HepG2 (cell line): ENCODE data around the gene RPS6KA2. TPM values are rescaled to one million over a fixed set of nuclear protein-coding genes. Genes with fewer than 3 reads are reported as not detected.
"Not testable (repeated sequence)": the region's sequence is repeated elsewhere in the genome, so short reads cannot be mapped to it uniquely, and the experiment has no call there.

ENCODE experiments used
- ATAC-seq: fragments of 200-7000 bp; cut with Tn5 transposase; 3 replicates; pipeline ENCODE4 v1.9.1; 2020; ENCODE audit warnings: mild to moderate bottlenecking, moderate library complexity
- BruUV-seq: library from RNA; stranded (reverse); fragments of 400-500 nt; replicated peaks from 2 replicates; lab custom pipeline; 2021; lab: Mats Ljungman, UMichigan
- CTCF ChIA-PET: fragments of 300-600 bp; formaldehyde crosslinking; extraction: SDS; loops from one replicate; lab custom pipeline; 2021; ENCODE audit warnings: low total read pairs, inconsistent platforms, low intra/inter-chr PET ratio; lab: Yijun Ruan, JAX
- POLR2A ChIA-PET: fragments of 350-600 bp; sonication (Branson Sonifier 250); formaldehyde crosslinking; loops from one replicate; lab custom pipeline; 2020; ENCODE audit warnings: antibody characterized with exemption, inconsistent platforms; lab: Yijun Ruan, JAX
- DNase-seq: peaks from one replicate; pipeline ENCODE4 v3.0.0-alpha.2; 2015; ENCODE audit warnings: low spot score
- FAIRE-seq: peaks from 3 replicates; lab custom pipeline; 2011; peaks lifted over from hg19 to GRCh38; lab: Jason Lieb, UNC
- H2AFZ ChIP-seq: one replicate; pipeline ENCODE4 v1.6.1; 2011; ENCODE audit warnings: low read length, inconsistent platforms
- H3K27ac ChIP-seq: fragments of 300-600 bp; 3 replicates; pipeline ENCODE4 v1.8.0; 2011; ENCODE audit warnings: mixed run types, mild to moderate bottlenecking, mixed read lengths, low read length, inconsistent platforms; ENCODE audit not compliant: insufficient read depth; ENCODE audit errors: extremely low read length
- H3K27me3 ChIP-seq, 2 experiments: fragments of 200-600 bp in 1 of 2; 2 replicates in 1 of 2; 3 replicates in 1 of 2; pipeline versions ENCODE4 v1.6.0 to v1.8.0; 2011; ENCODE audit warnings: low read length in 2 of 2, mild to moderate bottlenecking in 2 of 2, moderate library complexity in 2 of 2, inconsistent platforms in 1 of 2; ENCODE audit not compliant: insufficient read depth in 2 of 2, control insufficient read depth in 1 of 2
- H3K36me3 ChIP-seq, 2 experiments: fragments of 200-600 bp in 1 of 2; replicated peaks in 1 of 2; 2 replicates in 1 of 2; 3 replicates in 1 of 2; pipeline versions ENCODE4 v1.5.1 to v1.8.0; 2011; ENCODE audit warnings: low read length in 2 of 2, inconsistent platforms in 1 of 2; ENCODE audit not compliant: insufficient read depth in 2 of 2, control insufficient read depth in 1 of 2
- H3K4me1 ChIP-seq: 2 replicates; pipeline ENCODE4 v1.5.1; 2012; ENCODE audit warnings: low read length, inconsistent platforms; ENCODE audit not compliant: insufficient read depth
- H3K4me2 ChIP-seq: 2 replicates; pipeline ENCODE4 v1.6.0; 2011; ENCODE audit warnings: low read depth, low read length, inconsistent platforms
- H3K4me3 ChIP-seq, 3 experiments: fragments of 200-600 bp in 1 of 3; sonication (generic), shearing (Covaris generic) in 1 of 3; replicated peaks in 1 of 3; 2 replicates each; pipeline ENCODE4 v1.5.1; 2011 to 2016; ENCODE audit warnings: low read length in 3 of 3, inconsistent platforms in 2 of 3, low read depth in 2 of 3, mild to moderate bottlenecking in 2 of 3, control low read depth in 1 of 3, mixed read lengths in 1 of 3; ENCODE audit not compliant: insufficient read depth in 1 of 3
- H3K79me2 ChIP-seq: one replicate; pipeline ENCODE4 v1.6.1; 2011; ENCODE audit warnings: low read length, inconsistent platforms; ENCODE audit not compliant: insufficient read depth
- H3K9ac ChIP-seq: 2 replicates; pipeline ENCODE4 v1.6.0; 2011; ENCODE audit warnings: mild to moderate bottlenecking, low read depth, low read length, inconsistent platforms; ENCODE audit not compliant: insufficient read depth
- H3K9me3 ChIP-seq: 2 replicates; pipeline ENCODE4 v1.5.1; 2012; ENCODE audit warnings: mild to moderate bottlenecking, low read length
- H4K20me1 ChIP-seq: 2 replicates; pipeline ENCODE4 v1.6.0; 2011; ENCODE audit warnings: inconsistent platforms, mild to moderate bottlenecking, low read length, moderate library complexity; ENCODE audit not compliant: insufficient read depth
- ATF7-NPFF ChIP-seq: sonication (generic); formaldehyde crosslinking; IDR thresholded peaks from 2 replicates; pipeline ENCODE4 v1.8.1; 2023; ENCODE audit warnings: mild to moderate bottlenecking, low read depth, missing genetic modification reagents, moderate library complexity
- HNF4G ChIP-seq, 2 experiments: sonication (generic) in 1 of 2; formaldehyde crosslinking in 1 of 2; IDR thresholded peaks; 2 replicates each; pipeline versions ENCODE4 v1.4.0 to v1.6.1; 2011 to 2020; ENCODE audit warnings: borderline replicate concordance in 2 of 2, low read depth in 2 of 2, mild to moderate bottlenecking in 2 of 2, low read length in 1 of 2, missing genetic modification reagents in 1 of 2, moderate library complexity in 1 of 2
- HNRNPK ChIP-seq: fragments of 200-400 bp; formaldehyde crosslinking; IDR thresholded peaks from 2 replicates; pipeline ENCODE4 v1.6.1; 2018; ENCODE audit warnings: low read length, low read depth, moderate library complexity, mild to moderate bottlenecking; ENCODE audit not compliant: poor library complexity, severe bottlenecking
- MIXL1 ChIP-seq: IDR thresholded peaks from 2 replicates; pipeline ENCODE4 v1.6.1; 2016
- NFKB2 ChIP-seq: sonication (generic); formaldehyde crosslinking; IDR thresholded peaks from 2 replicates; pipeline ENCODE4 v1.4.0; 2020; ENCODE audit warnings: missing genetic modification reagents, borderline replicate concordance
- PCBP1 ChIP-seq: fragments of 200-400 bp; formaldehyde crosslinking; IDR thresholded peaks from 2 replicates; pipeline ENCODE4 v1.6.1; 2017; ENCODE audit warnings: mild to moderate bottlenecking, low read depth, low read length, borderline replicate concordance
- ZBTB7A ChIP-seq: sonication (generic); formaldehyde crosslinking; IDR thresholded peaks from 2 replicates; pipeline ENCODE4 v1.8.0; 2022; ENCODE audit warnings: mild to moderate bottlenecking, missing genetic modification reagents
- ZNF253 ChIP-seq: sonication (generic); formaldehyde crosslinking; IDR thresholded peaks from 2 replicates; pipeline ENCODE4 v1.8.0; 2022; ENCODE audit warnings: mild to moderate bottlenecking, missing genetic modification reagents, borderline replicate concordance
- ZNF605 ChIP-seq: sonication (generic); formaldehyde crosslinking; IDR thresholded peaks from 2 replicates; pipeline ENCODE4 v1.8.0; 2022; ENCODE audit warnings: mild to moderate bottlenecking, missing genetic modification reagents
- WGBS: methylation state at CpG from one replicate; pipeline ENCODE4 v1.1.6; 2017; ENCODE audit warnings: low lambda C conversion rate; 5-methylcytosine and 5-hydroxymethylcytosine counted together
- in situ Hi-C: cut with HindIII; loops from 2 replicates; pipeline ENCODE4 v1.10.0; 2017; ENCODE audit warnings: low pct_unique_long_range_greater_than_20kb; ENCODE audit not compliant: extremely low pct_ligation_motif_present
- intact Hi-C: fragments of 100-400 bp; cut with micrococcal nuclease; formaldehyde crosslinking; loops from one replicate; pipeline ENCODE4 v1.10.0; 2022; ENCODE audit not compliant: unreplicated experiment
- polyA plus RNA-seq, 8 experiments: library from polyadenylated mRNA; depleted of rRNA in 3 of 8; stranded (reverse) in 7 of 8; unstranded in 1 of 8; fragments of >200 nt; fragmentation: Illumina TruSeq in 4 of 8; extraction: Trizol in 4 of 8; gene quantifications; 2 replicates each; pipeline versions ENCODE4 v1.2.1 to v1.2.3, GENCODE V29; 2011 to 2016; ENCODE audit warnings: low read depth in 4 of 8, missing spikeins in 1 of 8, mixed read lengths in 1 of 8; ENCODE audit not compliant: insufficient read depth in 1 of 8
- total RNA-seq, 5 experiments: library from RNA; depleted of rRNA; stranded (reverse); fragments of >200 nt; fragmentation: Illumina TruSeq; extraction: Trizol; gene quantifications; 2 replicates each; pipeline ENCODE4 v1.2.3, GENCODE V29; 2016; ENCODE audit warnings: low read depth in 1 of 5
- TF ChIP-seq, protein P1 (sequence below): sonication (generic); formaldehyde crosslinking; IDR thresholded peaks from 2 replicates; pipeline ENCODE4 v1.5.1; 2020; ENCODE audit warnings: mild to moderate bottlenecking, missing genetic modification reagents, moderate library complexity

RPS6KA2 gene
- total and polyA plus RNA-seq, 2 of the 13 experiments (the other 11 are each of a cell fraction or from before 2014, with no cell fraction given): 0.22 to 0.38 TPM

DNA sequence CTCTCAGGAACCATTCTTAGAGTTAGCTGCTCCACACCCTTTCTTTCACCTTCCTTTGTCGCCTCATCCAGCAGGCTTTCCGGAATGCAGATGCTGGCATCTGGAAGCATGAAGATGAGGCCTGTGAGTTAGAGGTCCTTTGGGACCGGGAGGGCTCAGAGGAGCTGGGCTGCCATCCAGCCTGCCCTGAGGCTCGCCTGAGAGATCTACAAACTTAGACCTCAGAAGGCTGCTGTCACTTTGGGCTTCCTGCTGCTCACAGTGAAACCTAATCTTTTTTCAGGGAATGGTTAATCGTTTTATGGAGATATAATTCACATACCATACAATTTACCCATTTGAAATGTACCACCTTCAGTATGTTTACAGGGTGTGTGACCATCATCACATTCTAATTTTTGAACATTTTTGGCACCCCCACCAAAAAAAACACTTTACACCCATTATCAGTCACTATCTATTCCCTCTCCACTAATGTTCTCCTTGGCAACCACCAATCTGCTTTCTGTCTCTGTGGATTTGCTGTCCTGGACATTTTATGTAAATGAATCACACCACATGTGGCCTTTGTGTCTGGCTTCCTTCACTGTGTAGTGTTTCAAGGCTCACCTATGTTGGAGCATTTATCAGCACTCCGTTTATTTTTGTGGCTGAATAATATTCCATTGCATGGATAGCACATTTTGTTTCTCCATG lies 224.3 kb downstream of the RPS6KA2 start:
- CTCF ChIA-PET: interaction anchor here (3.5 to 4.1 kb wide), 2 partner anchors 89 to 126 kb away, joined by 35 to 52 read pairs; no protein-coding TSS in a partner anchor
- WGBS: 33% methylated on average over 6 of the region's 6 CpGs
- Histone ChIP-seq H3K27ac (no peak overlapping the region), H2AFZ (no peak overlapping the region)
- intact Hi-C loops: no loop called here
- TF ChIP-seq PCBP1 (peak; percentile 77), ZNF253 (CRISPR knock-in tag) (no peak), HNRNPK (peak; percentile 99)
- TF ChIP-seq, all 625 proteins: peak for 2
- in situ Hi-C loops: loop anchor here (5.0 kb wide), 1 partner anchor 125 kb away; no protein-coding TSS in a partner anchor
- no peak for DNase-seq
- no peaks in the 10 kb centered on the region for H4K20me1 ChIP-seq
- no peaks in the 10 kb centered on the region for H3K36me3 ChIP-seq
- no TSS peak for BruUV-seq
- ATAC-seq: no peak
- no peak for FAIRE-seq
- H3K27me3 ChIP-seq: peaks cover 3 to 38% of the 10 kb centered on the region in 2 experiments
- no peaks in the 10 kb centered on the region for H3K79me2 ChIP-seq
- no peaks in the 10 kb centered on the region for H3K9me3 ChIP-seq
- no peak overlapping the region for H3K9ac ChIP-seq
- peaks cover 52% of the 10 kb centered on the region for H3K4me1 ChIP-seq
- no peak overlapping the region for H3K4me2 ChIP-seq
- POLR2A ChIA-PET: no interaction called here
- H3K4me3 ChIP-seq: no peak overlapping the region

DNA sequence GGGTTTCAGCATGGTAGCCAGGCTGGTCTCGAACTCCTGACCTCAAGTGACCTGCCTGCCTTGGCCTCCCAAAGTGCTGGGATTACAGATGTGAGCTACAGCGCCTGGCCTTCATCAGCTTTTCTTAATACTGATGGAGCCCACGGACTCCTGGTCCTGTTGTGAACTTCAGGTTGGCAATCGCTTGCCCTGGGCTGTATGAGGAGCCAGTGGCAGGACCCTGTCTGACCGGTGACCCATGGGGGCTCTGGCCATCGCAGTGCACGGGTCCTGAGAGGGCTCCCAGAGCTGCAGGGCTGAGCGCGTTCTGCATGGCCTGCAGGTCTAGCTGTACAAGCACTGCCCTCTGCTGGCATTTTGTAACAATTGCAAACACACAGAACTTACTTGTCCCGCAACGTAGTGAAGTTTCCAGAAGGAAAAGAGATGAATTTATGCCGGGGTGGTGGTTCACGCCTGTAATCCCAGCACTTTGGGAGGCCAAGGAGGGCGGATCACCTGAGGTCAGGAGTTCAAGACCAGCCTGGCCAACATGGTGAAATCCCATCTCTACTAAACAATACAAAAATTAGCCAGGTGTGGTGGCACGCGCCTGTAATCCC lies 226.3 kb downstream of the RPS6KA2 start:
- BruUV-seq; TF ChIP-seq HNF4G (IDR thresholded peaks at IDR 0.05; ENCODE audit: borderline replicate concordance, low read depth, low read length): not testable (repeated sequence)
- peak; percentile 78 for FAIRE-seq
- POLR2A ChIA-PET: interaction anchor here (0.7 to 4.0 kb wide), 7 partner anchors 12 to 83 kb away, joined by 3 to 36 read pairs (median 8); partner anchors contain the start of genes MPC1 and SFT2D1
- peak; percentile 62 for TF ChIP-seq HNF4G (CRISPR knock-in tag; IDR thresholded peaks at IDR 0.05; ENCODE audit: borderline replicate concordance, low read depth)
- TF ChIP-seq, protein P1, sequence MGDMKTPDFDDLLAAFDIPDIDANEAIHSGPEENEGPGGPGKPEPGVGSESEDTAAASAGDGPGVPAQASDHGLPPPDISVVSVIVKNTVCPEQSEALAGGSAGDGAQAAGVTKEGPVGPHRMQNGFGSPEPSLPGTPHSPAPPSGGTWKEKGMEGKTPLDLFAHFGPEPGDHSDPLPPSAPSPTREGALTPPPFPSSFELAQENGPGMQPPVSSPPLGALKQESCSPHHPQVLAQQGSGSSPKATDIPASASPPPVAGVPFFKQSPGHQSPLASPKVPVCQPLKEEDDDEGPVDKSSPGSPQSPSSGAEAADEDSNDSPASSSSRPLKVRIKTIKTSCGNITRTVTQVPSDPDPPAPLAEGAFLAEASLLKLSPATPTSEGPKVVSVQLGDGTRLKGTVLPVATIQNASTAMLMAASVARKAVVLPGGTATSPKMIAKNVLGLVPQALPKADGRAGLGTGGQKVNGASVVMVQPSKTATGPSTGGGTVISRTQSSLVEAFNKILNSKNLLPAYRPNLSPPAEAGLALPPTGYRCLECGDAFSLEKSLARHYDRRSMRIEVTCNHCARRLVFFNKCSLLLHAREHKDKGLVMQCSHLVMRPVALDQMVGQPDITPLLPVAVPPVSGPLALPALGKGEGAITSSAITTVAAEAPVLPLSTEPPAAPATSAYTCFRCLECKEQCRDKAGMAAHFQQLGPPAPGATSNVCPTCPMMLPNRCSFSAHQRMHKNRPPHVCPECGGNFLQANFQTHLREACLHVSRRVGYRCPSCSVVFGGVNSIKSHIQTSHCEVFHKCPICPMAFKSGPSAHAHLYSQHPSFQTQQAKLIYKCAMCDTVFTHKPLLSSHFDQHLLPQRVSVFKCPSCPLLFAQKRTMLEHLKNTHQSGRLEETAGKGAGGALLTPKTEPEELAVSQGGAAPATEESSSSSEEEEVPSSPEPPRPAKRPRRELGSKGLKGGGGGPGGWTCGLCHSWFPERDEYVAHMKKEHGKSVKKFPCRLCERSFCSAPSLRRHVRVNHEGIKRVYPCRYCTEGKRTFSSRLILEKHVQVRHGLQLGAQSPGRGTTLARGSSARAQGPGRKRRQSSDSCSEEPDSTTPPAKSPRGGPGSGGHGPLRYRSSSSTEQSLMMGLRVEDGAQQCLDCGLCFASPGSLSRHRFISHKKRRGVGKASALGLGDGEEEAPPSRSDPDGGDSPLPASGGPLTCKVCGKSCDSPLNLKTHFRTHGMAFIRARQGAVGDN (CRISPR knock-in tag): peak; percentile 90
- peak; percentile 79; the same call in 1 of the 2 replicates for TF ChIP-seq ZBTB7A
- TF ChIP-seq NFKB2 (CRISPR knock-in tag): peak; percentile 66; the same call in 1 of the 2 replicates
- TF ChIP-seq MIXL1: 0 out of 2 replicates have a peak, but pooled peaks have one; percentile 34
- TF ChIP-seq ZNF605: peak; percentile 75
- TF ChIP-seq ATF7-NPFF (CRISPR knock-in tag): peak; percentile 68

More for the DNA sequence above, 226.3 kb downstream of the RPS6KA2 start:
- not testable (repeated sequence) for H3K27ac ChIP-seq, H3K9ac ChIP-seq, H2AFZ ChIP-seq, H3K9me3 ChIP-seq, H3K79me2 ChIP-seq, H3K36me3 ChIP-seq, H4K20me1 ChIP-seq
- intact Hi-C loops (loop anchor here (1.0 to 2.0 kb wide), 5 partner anchors 18 to 243 kb away; partner anchors contain the start of gene MPC1), in situ Hi-C loops (loop anchor here (5.0 kb wide), 1 partner anchor 123 kb away; no protein-coding TSS in a partner anchor)
- peaks cover 47% of the 10 kb centered on the region for H3K4me1 ChIP-seq
- peak overlapping the region; percentile 79 for H3K4me2 ChIP-seq
- CTCF ChIA-PET: interaction anchor here (1.0 to 4.1 kb wide), 6 partner anchors 13 to 125 kb away, joined by 3 to 52 read pairs (median 12); partner anchors contain the start of gene MPC1
- whole genome bisulfite sequencing: 18% methylated on average over 14 of the region's 16 CpGs
- ATAC-seq: peak; percentile 87
- DNase-seq: peak; percentile 83
- peaks cover 0 to 21% of the 10 kb centered on the region in 2 experiments; a peak in 4 of 5 replicates for H3K27me3 ChIP-seq
- peak overlapping the region in 2 of 3 experiments; percentile 29 to 63; a peak in 4 of 6 replicates for H3K4me3 ChIP-seq
